ENCODE results near the gene FBXL22.

FBXL22 gene

GRCh38 chr15:63587527-63587926 lies 9.7 kb upstream of the FBXL22 start:
- H3K27ac ChIP-seq, result no peak overlapping the region
- POLR2A ChIA-PET (ENCODE audit: low non-redundant PET), result no interaction called here
- TF ChIP-seq, protein P1, sequence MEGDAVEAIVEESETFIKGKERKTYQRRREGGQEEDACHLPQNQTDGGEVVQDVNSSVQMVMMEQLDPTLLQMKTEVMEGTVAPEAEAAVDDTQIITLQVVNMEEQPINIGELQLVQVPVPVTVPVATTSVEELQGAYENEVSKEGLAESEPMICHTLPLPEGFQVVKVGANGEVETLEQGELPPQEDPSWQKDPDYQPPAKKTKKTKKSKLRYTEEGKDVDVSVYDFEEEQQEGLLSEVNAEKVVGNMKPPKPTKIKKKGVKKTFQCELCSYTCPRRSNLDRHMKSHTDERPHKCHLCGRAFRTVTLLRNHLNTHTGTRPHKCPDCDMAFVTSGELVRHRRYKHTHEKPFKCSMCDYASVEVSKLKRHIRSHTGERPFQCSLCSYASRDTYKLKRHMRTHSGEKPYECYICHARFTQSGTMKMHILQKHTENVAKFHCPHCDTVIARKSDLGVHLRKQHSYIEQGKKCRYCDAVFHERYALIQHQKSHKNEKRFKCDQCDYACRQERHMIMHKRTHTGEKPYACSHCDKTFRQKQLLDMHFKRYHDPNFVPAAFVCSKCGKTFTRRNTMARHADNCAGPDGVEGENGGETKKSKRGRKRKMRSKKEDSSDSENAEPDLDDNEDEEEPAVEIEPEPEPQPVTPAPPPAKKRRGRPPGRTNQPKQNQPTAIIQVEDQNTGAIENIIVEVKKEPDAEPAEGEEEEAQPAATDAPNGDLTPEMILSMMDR (conservative IDR thresholded peaks at IDR 0.05; ENCODE audit: low read depth), result no peak
- CTCF ChIA-PET, result no interaction called here
- no peak for DNase-seq (ENCODE audit: low spot score)

DNA sequence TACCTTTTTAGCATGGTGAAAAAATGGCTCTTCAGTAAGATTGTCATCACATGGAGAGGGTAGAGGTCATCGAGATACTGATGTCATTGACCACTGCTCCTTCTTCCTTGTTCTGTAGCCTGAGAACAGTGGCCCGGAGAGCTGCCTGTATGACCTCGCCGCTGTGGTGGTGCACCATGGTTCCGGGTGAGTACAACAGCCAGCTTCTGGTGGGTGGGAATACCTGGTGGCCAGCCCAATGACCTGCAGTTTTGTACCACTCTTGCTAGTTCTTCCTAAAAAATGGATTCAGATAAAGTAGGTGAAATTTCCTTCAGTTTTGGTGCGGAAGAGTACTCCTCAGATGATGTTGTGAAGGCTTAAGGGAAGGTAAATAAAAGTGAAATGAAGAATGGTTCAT lies 8.4 kb upstream of the FBXL22 start:
- H3K27ac ChIP-seq, result no peak overlapping the region
- no peak for DNase-seq (ENCODE audit: low spot score)
- TF ChIP-seq, protein P1 (conservative IDR thresholded peaks at IDR 0.05; ENCODE audit: low read depth), result no peak
- ChIA-PET POLR2A (ENCODE audit: low non-redundant PET) (no interaction called here), CTCF (interaction anchor here (1.5 kb wide), 1 partner anchor 11 kb away, joined by 3 read pairs; no protein-coding TSS in a partner anchor)

GRCh38 chr15:63593705-63594671 lies 3.2 kb upstream of the FBXL22 start:
- CTCF ChIA-PET, result no interaction called here
- TF ChIP-seq, protein P1 (conservative IDR thresholded peaks at IDR 0.05; ENCODE audit: low read depth), result no peak
- DNase-seq (ENCODE audit: low spot score), result no peak
- POLR2A ChIA-PET (ENCODE audit: low non-redundant PET), result no interaction called here
- H3K27ac ChIP-seq, result peak overlapping the region; percentile 71

GRCh38 chr15:63595065-63595464 lies 2.1 kb upstream of the FBXL22 start:
- no peak for DNase-seq (ENCODE audit: low spot score)
- ChIA-PET CTCF (interaction anchor here (1.5 kb wide), 1 partner anchor 15 kb away, joined by 7 read pairs; no protein-coding TSS in a partner anchor), POLR2A (ENCODE audit: low non-redundant PET) (no interaction called here)
- TF ChIP-seq, protein P1 (conservative IDR thresholded peaks at IDR 0.05; ENCODE audit: low read depth), result no peak
- H3K27ac ChIP-seq, result peak overlapping the region; percentile 71

- TF ChIP-seq, protein P1 (conservative IDR thresholded peaks at IDR 0.05; ENCODE audit: low read depth), result no peak
- no peak for DNase-seq (ENCODE audit: low spot score)
- CTCF ChIA-PET, result interaction anchor here (1.5 kb wide), 1 partner anchor 15 kb away, joined by 7 read pairs; no protein-coding TSS in a partner anchor
- H3K27ac ChIP-seq, result peak overlapping the region; percentile 71; the same call in 1 of the 2 replicates
- POLR2A ChIA-PET (ENCODE audit: low non-redundant PET), result no interaction called here
These were observed 1.5 kb upstream of the FBXL22 start for GRCh38 chr15:63595688-63596087.

DNA sequence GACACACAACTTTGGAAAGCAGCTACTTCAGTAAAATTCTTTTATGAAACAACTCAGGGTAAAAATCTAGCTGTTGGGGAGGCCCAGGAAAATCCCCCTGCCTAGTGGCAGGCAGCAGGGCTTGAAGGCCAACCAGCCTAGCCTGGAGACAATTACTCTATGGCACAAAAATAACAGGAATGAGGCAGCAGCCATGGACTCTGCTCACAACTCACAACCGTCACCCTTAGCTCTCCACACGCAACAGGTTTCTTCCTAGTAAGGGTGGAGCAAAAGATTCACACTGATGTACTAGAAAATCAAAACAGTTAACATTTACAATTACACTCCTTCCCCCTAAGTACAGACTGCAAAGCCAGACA lies 530 bp upstream of the FBXL22 start:
- POLR2A ChIA-PET (ENCODE audit: low non-redundant PET), result no interaction called here
- TF ChIP-seq, protein P1 (conservative IDR thresholded peaks at IDR 0.05; ENCODE audit: low read depth), result no peak
- CTCF ChIA-PET, result interaction anchor here (0.6 to 1.0 kb wide), 2 partner anchors 23 to 313 kb away, joined by 3 read pairs; no protein-coding TSS in a partner anchor
- no peak overlapping the region; the same call in 1 of the 2 replicates for H3K27ac ChIP-seq
- no peak for DNase-seq (ENCODE audit: low spot score)

All from RWPE1 (cell line).